ENCODE data around the gene PCBD1. TPM values are rescaled to one million over a fixed set of nuclear protein-coding genes. Genes with fewer than 3 reads are reported as not detected.

PCBD1 gene
- total RNA-seq, 1 experiment from 2014 or later = 39.7 TPM

DNA sequence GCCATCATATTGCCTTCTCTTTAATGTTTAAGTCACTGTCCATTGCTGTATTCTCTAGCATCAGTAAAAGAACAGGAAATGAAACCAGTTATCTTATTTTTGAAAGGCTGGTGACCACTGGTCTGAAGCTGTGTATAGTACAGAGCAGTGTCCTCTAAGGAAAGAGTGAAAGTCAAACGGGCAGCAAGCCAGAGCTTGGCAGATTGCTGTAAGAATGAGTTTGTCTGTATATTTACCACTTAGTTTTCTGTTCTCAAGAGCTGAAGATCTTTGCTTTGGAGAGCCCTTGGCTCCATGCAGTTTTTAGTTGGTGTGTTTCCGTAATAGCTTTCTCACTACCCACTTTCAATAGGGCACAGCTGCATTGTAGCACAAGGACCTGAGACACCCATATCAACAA lies 31.9 kb downstream of the PCBD1 start:
- Histone ChIP-seq H3K4ac (ENCODE audit: low read depth, low read length) (no peak overlapping the region), H3K14ac (ENCODE audit: insufficient read depth, low read length) (no peak overlapping the region), H3K9ac (ENCODE audit: extremely low read depth, insufficient read length, low read length) (no peak overlapping the region), H3K4me1 (ENCODE audit: insufficient read depth, low read length) (no peaks in the 10 kb centered on the region), H3K18ac (ENCODE audit: insufficient read length, low read depth, low read length) (no peak overlapping the region), H3K56ac (ENCODE audit: insufficient read length, low read depth, low read length) (no peak overlapping the region), H3K79me2 (ENCODE audit: insufficient read depth, low read length) (no peaks in the 10 kb centered on the region), H2BK120ac (ENCODE audit: low read depth, low read length, poor library complexity, severe bottlenecking) (no peak overlapping the region), H3T11ph (ENCODE audit: low read length) (no peak overlapping the region), H2BK15ac (ENCODE audit: low read depth, low read length) (no peak overlapping the region), H2AK5ac (ENCODE audit: insufficient read length, low read length) (no peak overlapping the region), H3K4me2 (ENCODE audit: insufficient read depth, insufficient read length, low read length) (no peak overlapping the region), H2AFZ (ENCODE audit: low read length) (no peak overlapping the region), H3K23me2 (ENCODE audit: insufficient read length, low read depth, low read length, poor library complexity, severe bottlenecking) (no peaks in the 10 kb centered on the region), H4K8ac (replicated peaks; ENCODE audit: insufficient read length, low read depth, low read length) (no peak overlapping the region), H4K91ac (ENCODE audit: insufficient read length, low read depth, low read length) (no peak overlapping the region), H3K79me1 (ENCODE audit: insufficient read depth, low read depth, low read length, poor library complexity, severe bottlenecking) (no peaks in the 10 kb centered on the region), H4K20me1 (ENCODE audit: control insufficient read depth, insufficient read depth, insufficient read length) (no peaks in the 10 kb centered on the region), H4K5ac (ENCODE audit: insufficient read length, low read depth, low read length) (no peak overlapping the region), H3K23ac (ENCODE audit: insufficient read length, low read depth, low read length) (no peak overlapping the region), H2BK12ac (ENCODE audit: insufficient read length, low read depth, low read length) (no peak overlapping the region), H3K27ac (ENCODE audit: insufficient read length, low read depth, low read length) (no peak overlapping the region), H2BK5ac (ENCODE audit: insufficient read length, low read length) (no peak overlapping the region), H3K27me3 (ENCODE audit: insufficient read depth, low read length) (no peaks in the 10 kb centered on the region), H3K9me3 (ENCODE audit: control insufficient read depth, low read depth, low read length) (no peaks in the 10 kb centered on the region), H2BK20ac (ENCODE audit: low read depth, low read length, poor library complexity, severe bottlenecking) (no peak overlapping the region)
- WGBS (ENCODE audit: extremely low coverage, insufficient read length, low lambda C conversion rate) = no CpG with 5 or more reads among the region's 2 CpGs
- H3K27me3 Mint-ChIP-seq (ENCODE audit: low read depth) = no peaks in the 10 kb centered on the region
- TF ChIP-seq, protein P1, sequence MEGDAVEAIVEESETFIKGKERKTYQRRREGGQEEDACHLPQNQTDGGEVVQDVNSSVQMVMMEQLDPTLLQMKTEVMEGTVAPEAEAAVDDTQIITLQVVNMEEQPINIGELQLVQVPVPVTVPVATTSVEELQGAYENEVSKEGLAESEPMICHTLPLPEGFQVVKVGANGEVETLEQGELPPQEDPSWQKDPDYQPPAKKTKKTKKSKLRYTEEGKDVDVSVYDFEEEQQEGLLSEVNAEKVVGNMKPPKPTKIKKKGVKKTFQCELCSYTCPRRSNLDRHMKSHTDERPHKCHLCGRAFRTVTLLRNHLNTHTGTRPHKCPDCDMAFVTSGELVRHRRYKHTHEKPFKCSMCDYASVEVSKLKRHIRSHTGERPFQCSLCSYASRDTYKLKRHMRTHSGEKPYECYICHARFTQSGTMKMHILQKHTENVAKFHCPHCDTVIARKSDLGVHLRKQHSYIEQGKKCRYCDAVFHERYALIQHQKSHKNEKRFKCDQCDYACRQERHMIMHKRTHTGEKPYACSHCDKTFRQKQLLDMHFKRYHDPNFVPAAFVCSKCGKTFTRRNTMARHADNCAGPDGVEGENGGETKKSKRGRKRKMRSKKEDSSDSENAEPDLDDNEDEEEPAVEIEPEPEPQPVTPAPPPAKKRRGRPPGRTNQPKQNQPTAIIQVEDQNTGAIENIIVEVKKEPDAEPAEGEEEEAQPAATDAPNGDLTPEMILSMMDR (conservative IDR thresholded peaks at IDR 0.05) = no peak
- H3K9me3 Mint-ChIP-seq = peaks cover 0 to 3% of the 10 kb centered on the region in 2 experiments; a peak in 2 of 5 replicates
- no peak for DNase-seq
- peaks cover 27 to 77% (median 50%) of the 10 kb centered on the region in 3 experiments for H3K36me3 Mint-ChIP-seq (ENCODE audit: insufficient read depth in 1 of 3, low read depth in 3 of 3)
- H3K4me3 Mint-ChIP-seq = no peak overlapping the region
- H3K27ac Mint-ChIP-seq = no peak overlapping the region
- no peaks in the 10 kb centered on the region for H3K4me1 Mint-ChIP-seq

Measured in H9 (cell line).